HepG2 (cell line): Measurements from ENCODE around the gene SLC16A3. TPM values are rescaled to one million over a fixed set of nuclear protein-coding genes. Genes with fewer than 3 reads are reported as not detected.

Source experiments
- ARID2 ChIP-seq: sonication (generic); formaldehyde crosslinking; IDR thresholded peaks from 2 replicates; pipeline ENCODE4 v1.8.1; 2022; ENCODE audit warnings: mild to moderate bottlenecking, missing genetic modification reagents, borderline replicate concordance
- ELF1 ChIP-seq: sonication (generic); formaldehyde crosslinking; IDR thresholded peaks from 2 replicates; pipeline ENCODE4 v1.4.0; 2020; ENCODE audit warnings: missing genetic modification reagents
- EZH2 ChIP-seq: conservative IDR thresholded peaks from 2 replicates; pipeline ENCODE4 v1.6.1; 2012; ENCODE audit warnings: mild to moderate bottlenecking, low read depth, low read length, moderate library complexity
- FOSL2 ChIP-seq: sonication (generic); formaldehyde crosslinking; IDR thresholded peaks from 2 replicates; pipeline ENCODE4 v1.4.0; 2020; ENCODE audit warnings: missing genetic modification reagents
- KDM6A ChIP-seq: IDR thresholded peaks from 2 replicates; pipeline ENCODE4 v1.6.1; 2016; ENCODE audit warnings: low read depth
- MXD4 ChIP-seq: IDR thresholded peaks from 2 replicates; pipeline ENCODE4 v1.6.1; 2016; ENCODE audit warnings: mild to moderate bottlenecking, missing biosample characterization, missing genetic modification reagents
- PITX1 ChIP-seq: sonication (generic); formaldehyde crosslinking; IDR thresholded peaks from 2 replicates; pipeline ENCODE4 v1.5.1; 2020; ENCODE audit warnings: mild to moderate bottlenecking, missing genetic modification reagents
- POLR2AphosphoS5 ChIP-seq: IDR thresholded peaks from 2 replicates; pipeline ENCODE4 v1.6.1; 2012; ENCODE audit warnings: low read depth, low read length
- ZKSCAN8 ChIP-seq: IDR thresholded peaks from 2 replicates; pipeline ENCODE4 v1.6.1; 2016; ENCODE audit warnings: borderline replicate concordance, missing genetic modification reagents, missing compliant biosample characterization
- ZNF460 ChIP-seq: sonication (generic); formaldehyde crosslinking; IDR thresholded peaks from 2 replicates; pipeline ENCODE4 v1.5.1; 2020; ENCODE audit warnings: missing genetic modification reagents, mild to moderate bottlenecking, borderline replicate concordance
- ZNF7 ChIP-seq: IDR thresholded peaks from 2 replicates; pipeline ENCODE4 v1.6.1; 2016; ENCODE audit warnings: missing biosample characterization, missing genetic modification reagents
- ZNF737 ChIP-seq: sonication (generic); formaldehyde crosslinking; IDR thresholded peaks from 2 replicates; pipeline ENCODE4 v1.5.0; 2020; ENCODE audit warnings: missing genetic modification reagents, mild to moderate bottlenecking, borderline replicate concordance
- ZNF792 ChIP-seq: IDR thresholded peaks from 2 replicates; pipeline ENCODE4 v1.6.1; 2016
- polyA plus RNA-seq, 8 experiments: library from polyadenylated mRNA; depleted of rRNA in 3 of 8; stranded (reverse) in 7 of 8; unstranded in 1 of 8; fragments of >200 nt; fragmentation: Illumina TruSeq in 4 of 8; extraction: Trizol in 4 of 8; gene quantifications; 2 replicates each; pipeline versions ENCODE4 v1.2.1 to v1.2.3, GENCODE V29; 2011 to 2016; ENCODE audit warnings: low read depth in 4 of 8, missing spikeins in 1 of 8, mixed read lengths in 1 of 8; ENCODE audit not compliant: insufficient read depth in 1 of 8
- total RNA-seq, 5 experiments: library from RNA; depleted of rRNA; stranded (reverse); fragments of >200 nt; fragmentation: Illumina TruSeq; extraction: Trizol; gene quantifications; 2 replicates each; pipeline ENCODE4 v1.2.3, GENCODE V29; 2016; ENCODE audit warnings: low read depth in 1 of 5
- TF ChIP-seq, protein P1 (sequence below): sonication (generic); IDR thresholded peaks from 2 replicates; pipeline ENCODE4 v1.6.1; 2016; ENCODE audit warnings: low read depth, borderline replicate concordance
- TF ChIP-seq, protein P2 (sequence below), 2 experiments: sonication (generic) in 1 of 2; formaldehyde crosslinking in 1 of 2; IDR thresholded peaks; 2 replicates each; pipeline versions ENCODE4 v1.5.1 to v1.6.1; 2011 to 2020; ENCODE audit warnings: borderline replicate concordance in 1 of 2, low read depth in 1 of 2, low read length in 1 of 2, mild to moderate bottlenecking in 1 of 2, missing genetic modification reagents in 1 of 2, moderate library complexity in 1 of 2
- TF ChIP-seq, protein P3 (sequence below): sonication (generic); formaldehyde crosslinking; IDR thresholded peaks from 2 replicates; pipeline ENCODE4 v1.4.0; 2020; ENCODE audit warnings: mild to moderate bottlenecking, missing genetic modification reagents
- TF ChIP-seq, protein P4 (sequence below): IDR thresholded peaks from 2 replicates; pipeline ENCODE4 v1.6.1; 2016; ENCODE audit warnings: missing compliant biosample characterization, missing genetic modification reagents, borderline replicate concordance

The SLC16A3 gene
- total and polyA plus RNA-seq, 2 of the 13 experiments (the other 11 are each of a cell fraction or from before 2014, with no cell fraction given), result 242 to 349 TPM

DNA sequence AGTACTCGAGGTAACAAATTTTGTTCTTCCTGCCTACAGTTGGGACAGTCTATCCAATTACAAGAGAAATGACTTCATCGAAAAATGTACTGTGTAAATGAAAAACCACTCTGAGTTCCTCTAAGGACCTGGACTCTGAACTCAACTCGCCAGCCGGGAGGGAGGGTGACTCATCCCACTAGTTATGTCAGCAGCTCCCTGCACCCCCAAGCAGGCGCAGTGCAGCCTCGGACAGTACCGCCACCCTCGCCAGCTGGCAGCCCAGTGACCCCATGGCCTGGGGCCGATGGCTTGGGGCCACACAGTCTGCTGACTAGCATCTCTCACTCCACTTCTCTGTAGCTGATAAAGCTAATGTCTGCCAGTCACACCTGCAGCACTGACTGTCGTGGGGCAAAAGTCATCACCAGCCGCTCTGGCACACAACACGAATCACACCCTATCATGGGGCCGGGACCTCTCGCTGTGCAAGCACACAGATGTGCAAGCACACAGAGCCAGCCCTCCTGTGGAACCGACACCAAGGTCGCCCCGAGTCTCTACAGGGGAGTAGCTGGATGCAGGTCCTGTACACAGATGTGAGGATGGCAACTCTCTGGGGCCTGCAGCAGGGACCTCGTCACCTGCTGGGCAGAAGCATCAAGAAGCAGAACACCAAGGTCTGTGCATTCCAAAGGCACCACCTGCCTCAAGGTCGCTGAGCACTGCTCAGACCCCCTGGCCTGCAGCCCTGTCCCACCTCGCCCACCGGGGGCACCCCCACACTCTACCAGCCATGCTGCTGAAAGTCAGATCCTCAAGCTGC, 38.9 kb downstream of the SLC16A3 start (continued):
- TF ChIP-seq, protein P1, sequence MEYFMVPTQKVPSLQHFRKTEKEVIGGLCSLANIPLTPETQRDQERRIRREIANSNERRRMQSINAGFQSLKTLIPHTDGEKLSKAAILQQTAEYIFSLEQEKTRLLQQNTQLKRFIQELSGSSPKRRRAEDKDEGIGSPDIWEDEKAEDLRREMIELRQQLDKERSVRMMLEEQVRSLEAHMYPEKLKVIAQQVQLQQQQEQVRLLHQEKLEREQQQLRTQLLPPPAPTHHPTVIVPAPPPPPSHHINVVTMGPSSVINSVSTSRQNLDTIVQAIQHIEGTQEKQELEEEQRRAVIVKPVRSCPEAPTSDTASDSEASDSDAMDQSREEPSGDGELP, result peak; percentile 100
- TF ChIP-seq EZH2 (no peak), POLR2AphosphoS5 (no peak; the same call in 1 of the 2 replicates), ZKSCAN8 (CRISPR knock-in tag) (peak; percentile 75; the same call in 1 of the 2 replicates), ARID2 (CRISPR knock-in tag) (peak; percentile 98), ZNF792 (CRISPR knock-in tag) (peak; percentile 95), MXD4 (peak; percentile 90), ZNF7 (CRISPR knock-in tag) (peak; percentile 68), ZNF460 (CRISPR knock-in tag) (peak; percentile 66), ELF1 (CRISPR knock-in tag) (peak; percentile 42; the same call in 1 of the 2 replicates), KDM6A (CRISPR knock-in tag) (peak; percentile 93), FOSL2 (peak; percentile 100), PITX1 (CRISPR knock-in tag) (peak; percentile 84), ZNF737 (CRISPR knock-in tag) (no peak)
- TF ChIP-seq, protein P2, sequence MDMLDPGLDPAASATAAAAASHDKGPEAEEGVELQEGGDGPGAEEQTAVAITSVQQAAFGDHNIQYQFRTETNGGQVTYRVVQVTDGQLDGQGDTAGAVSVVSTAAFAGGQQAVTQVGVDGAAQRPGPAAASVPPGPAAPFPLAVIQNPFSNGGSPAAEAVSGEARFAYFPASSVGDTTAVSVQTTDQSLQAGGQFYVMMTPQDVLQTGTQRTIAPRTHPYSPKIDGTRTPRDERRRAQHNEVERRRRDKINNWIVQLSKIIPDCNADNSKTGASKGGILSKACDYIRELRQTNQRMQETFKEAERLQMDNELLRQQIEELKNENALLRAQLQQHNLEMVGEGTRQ (IDR thresholded peaks at IDR 0.05; ENCODE audit: low read depth, low read length), result no peak
- TF ChIP-seq, protein P2 (CRISPR knock-in tag; IDR thresholded peaks at IDR 0.05; ENCODE audit: borderline replicate concordance), result no peak; the same call in 1 of the 2 replicates
- TF ChIP-seq, protein P3, sequence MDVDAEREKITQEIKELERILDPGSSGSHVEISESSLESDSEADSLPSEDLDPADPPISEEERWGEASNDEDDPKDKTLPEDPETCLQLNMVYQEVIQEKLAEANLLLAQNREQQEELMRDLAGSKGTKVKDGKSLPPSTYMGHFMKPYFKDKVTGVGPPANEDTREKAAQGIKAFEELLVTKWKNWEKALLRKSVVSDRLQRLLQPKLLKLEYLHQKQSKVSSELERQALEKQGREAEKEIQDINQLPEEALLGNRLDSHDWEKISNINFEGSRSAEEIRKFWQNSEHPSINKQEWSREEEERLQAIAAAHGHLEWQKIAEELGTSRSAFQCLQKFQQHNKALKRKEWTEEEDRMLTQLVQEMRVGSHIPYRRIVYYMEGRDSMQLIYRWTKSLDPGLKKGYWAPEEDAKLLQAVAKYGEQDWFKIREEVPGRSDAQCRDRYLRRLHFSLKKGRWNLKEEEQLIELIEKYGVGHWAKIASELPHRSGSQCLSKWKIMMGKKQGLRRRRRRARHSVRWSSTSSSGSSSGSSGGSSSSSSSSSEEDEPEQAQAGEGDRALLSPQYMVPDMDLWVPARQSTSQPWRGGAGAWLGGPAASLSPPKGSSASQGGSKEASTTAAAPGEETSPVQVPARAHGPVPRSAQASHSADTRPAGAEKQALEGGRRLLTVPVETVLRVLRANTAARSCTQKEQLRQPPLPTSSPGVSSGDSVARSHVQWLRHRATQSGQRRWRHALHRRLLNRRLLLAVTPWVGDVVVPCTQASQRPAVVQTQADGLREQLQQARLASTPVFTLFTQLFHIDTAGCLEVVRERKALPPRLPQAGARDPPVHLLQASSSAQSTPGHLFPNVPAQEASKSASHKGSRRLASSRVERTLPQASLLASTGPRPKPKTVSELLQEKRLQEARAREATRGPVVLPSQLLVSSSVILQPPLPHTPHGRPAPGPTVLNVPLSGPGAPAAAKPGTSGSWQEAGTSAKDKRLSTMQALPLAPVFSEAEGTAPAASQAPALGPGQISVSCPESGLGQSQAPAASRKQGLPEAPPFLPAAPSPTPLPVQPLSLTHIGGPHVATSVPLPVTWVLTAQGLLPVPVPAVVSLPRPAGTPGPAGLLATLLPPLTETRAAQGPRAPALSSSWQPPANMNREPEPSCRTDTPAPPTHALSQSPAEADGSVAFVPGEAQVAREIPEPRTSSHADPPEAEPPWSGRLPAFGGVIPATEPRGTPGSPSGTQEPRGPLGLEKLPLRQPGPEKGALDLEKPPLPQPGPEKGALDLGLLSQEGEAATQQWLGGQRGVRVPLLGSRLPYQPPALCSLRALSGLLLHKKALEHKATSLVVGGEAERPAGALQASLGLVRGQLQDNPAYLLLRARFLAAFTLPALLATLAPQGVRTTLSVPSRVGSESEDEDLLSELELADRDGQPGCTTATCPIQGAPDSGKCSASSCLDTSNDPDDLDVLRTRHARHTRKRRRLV (CRISPR knock-in tag), result peak; percentile 81; the same call in 1 of the 2 replicates
- TF ChIP-seq, protein P4, sequence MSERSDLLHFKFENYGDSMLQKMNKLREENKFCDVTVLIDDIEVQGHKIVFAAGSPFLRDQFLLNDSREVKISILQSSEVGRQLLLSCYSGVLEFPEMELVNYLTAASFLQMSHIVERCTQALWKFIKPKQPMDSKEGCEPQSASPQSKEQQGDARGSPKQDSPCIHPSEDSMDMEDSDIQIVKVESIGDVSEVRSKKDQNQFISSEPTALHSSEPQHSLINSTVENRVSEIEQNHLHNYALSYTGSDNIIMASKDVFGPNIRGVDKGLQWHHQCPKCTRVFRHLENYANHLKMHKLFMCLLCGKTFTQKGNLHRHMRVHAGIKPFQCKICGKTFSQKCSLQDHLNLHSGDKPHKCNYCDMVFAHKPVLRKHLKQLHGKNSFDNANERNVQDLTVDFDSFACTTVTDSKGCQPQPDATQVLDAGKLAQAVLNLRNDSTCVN (CRISPR knock-in tag), result no peak; the same call in 1 of the 2 replicates
